Inferior parietal cortex (tissue), 1 donor: ENCODE results near the gene KRI1.
A peak's percentile ranks its signal among the peaks of the same experiment; 100 is the strongest.
"Not testable (repeated sequence)": the region's sequence is repeated elsewhere in the genome, so short reads cannot be mapped to it uniquely, and the experiment has no call there.

ENCODE experiments used
- DNase-seq: peaks from one replicate; pipeline ENCODE4 v3.0.0-alpha.2; 2016; ENCODE audit errors: extremely low spot score

The KRI1 gene

DNA sequence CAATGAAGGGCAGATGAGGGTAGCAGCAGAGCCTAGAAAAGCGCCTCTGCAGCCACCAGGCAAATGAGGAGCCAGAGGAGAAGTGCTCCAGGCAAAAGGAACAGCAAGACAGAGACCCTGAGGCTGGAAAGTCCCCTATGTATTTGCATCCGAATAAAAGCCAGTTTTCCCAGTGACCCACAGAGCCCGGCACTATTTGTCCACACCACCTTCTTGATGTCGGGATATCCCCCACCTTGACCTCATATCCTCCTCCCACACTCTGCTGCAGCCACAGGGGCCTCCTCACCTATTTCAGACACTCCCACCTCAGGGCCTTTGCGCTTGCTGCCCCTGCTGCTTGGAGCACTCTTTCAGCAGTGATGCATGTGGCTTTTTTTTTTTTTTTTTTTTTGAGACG, 15.5 kb downstream of the KRI1 start:
- DNase-seq, result no peak

DNA sequence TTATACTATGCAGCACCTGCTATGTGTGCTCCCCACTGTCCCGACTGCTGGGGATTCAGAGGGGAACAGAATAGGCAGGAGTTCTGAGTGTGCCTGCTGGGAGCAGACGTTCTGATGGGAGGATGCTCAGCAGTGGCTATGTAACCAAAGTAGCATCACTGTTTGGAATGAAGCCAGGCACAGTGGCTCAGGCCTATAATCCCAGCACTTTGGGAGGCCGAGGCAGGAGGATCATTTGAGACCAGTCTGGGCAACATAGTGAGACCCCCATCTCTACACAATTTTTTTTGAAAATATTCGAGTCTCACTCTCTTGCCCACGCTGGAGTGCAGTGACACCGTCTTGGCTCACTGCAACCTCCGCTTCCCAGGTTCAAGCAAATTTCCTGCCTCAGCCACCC, 16.1 kb downstream of the KRI1 start:
- DNase-seq, result no peak

DNA sequence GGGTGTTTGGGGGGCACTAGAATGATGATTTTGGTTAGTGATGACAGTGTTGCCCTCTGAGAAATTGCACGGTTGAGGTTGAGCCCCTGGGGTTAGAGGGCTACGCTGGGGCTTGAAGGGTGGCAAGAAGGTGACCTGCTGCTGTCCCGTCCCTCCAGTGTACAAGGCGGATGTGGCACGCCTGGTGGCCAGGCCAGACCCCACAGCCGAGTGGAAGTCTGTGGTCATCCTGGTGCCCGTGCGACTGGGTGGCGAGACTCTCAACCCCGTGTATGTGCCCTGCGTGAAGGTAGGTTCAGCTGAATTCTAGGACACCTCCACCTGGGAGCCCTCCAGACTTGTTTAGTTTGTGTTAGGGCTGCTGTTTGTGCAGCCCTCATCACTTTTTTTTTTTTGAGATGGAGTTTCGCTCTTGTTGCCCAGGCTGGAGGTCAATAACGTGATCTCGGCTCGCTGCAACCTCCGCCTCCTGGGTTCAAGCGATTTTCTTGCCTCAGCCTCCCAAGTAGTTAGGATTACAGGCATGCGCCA, 17.0 kb downstream of the KRI1 start:
- DNase-seq, result no peak

DNA sequence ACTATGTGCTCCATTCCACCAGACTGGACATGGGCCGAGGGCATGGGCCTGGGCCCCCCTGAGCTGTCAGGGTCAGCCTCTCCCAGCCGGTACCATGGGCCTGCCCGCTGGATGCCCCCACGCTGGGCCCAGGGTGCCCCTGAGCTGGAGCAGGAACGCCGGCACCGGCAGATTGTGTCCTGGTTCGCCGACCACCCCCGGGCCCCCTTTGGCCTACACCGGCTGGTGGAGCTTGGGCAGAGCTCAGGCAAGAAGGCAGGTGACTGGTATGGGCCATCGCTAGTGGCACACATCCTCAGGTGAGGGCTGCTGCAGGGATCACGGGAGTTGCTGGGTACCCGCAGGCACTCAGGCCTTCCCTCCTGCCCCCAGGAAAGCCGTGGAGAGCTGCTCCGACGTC, 19.0 kb downstream of the KRI1 start:
- DNase-seq, result no peak

DNA sequence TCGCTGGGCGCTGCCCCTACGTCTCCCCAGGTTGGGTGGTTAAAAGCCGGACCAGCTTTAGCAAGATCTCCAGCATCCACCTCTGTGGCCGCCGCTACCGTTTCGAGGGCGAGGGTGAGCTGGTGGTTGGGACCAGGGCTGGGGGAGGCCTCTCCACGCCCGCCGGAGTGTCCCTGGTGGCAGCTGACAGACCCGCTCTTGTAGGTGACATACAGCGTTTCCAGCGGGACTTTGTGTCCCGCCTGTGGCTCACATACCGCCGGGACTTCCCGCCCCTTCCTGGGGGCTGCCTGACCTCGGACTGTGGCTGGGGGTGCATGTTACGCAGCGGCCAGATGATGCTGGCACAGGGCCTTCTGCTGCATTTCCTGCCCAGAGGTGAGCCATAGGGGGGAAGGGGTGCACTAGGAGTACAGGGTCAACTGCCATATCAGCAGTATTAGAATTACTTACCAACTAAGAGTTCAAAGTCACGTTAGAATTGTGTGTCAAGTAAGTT, 21.0 kb downstream of the KRI1 start:
- DNase-seq, result no peak

DNA sequence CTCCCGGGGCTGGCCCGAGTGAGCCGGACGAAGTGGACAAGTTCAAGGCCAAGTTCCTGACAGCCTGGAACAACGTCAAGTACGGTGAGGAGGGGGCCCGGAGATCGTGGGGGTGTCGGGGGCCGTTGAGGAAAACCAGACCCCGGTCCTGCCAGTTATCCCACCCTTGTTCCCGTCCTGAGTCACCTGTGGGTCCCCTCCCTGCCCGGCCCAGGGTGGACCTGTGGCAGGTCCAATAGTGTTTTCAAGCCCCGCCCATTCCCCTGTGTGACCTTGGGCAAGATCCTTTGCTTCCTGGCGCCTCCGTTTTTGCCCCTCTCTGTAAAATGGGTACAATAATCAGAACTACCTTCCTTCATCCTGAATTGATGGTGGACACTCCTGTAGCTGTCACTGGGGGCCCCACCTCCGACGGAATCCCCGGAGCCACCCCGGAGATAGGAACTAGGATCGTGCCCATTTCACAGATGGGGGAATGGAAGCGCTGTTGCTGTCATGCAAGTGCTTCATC, 21.5 kb downstream of the KRI1 start:
- DNase-seq, result no peak

DNA sequence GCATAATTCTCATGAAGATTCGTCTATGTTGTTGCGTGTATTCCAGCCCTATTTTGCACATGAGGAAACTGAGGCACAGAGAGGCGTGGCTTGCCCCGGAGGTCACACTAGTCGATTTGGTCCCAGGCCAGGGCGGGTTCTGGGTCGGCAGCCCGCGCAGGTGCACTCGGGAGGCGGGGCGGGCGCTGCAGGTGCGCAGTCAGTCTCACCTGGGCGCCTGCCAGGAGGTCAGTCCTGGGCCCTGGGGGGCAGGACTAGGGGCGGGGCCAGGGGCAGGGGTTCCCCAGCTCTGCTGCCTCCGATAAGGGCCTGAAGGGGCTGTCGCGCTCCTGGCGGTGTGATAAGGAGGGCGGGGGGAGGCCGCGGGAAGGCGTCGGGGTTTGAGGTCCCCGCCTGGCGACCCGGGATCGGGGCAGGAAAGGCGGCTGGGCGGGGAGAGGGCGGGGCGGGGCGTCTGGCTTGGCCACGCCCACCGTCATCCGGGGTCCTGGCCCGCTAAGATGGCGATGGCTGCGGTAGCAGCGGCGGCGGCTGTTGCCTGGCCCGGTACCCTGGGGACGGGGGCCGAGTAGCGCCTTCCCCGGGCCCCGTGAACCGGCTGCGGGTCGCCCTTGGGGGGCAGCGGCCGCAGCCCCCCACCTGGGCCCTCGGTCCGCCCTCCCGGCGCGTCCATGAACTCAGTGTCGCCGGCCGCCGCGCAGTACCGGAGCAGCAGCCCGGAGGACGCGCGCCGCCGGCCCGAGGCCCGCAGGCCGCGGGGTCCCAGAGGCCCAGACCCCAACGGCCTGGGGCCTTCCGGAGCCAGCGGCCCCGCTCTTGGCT, 22.2 kb downstream of the KRI1 start, which contains the start of gene ATG4D:
Gene ATG4D (plus strand): TSS at position 485 of the 822 bp plus-strand sequence. CDS start 187 bp downstream, at position 672.
- peak; percentile 74 for DNase-seq

DNA sequence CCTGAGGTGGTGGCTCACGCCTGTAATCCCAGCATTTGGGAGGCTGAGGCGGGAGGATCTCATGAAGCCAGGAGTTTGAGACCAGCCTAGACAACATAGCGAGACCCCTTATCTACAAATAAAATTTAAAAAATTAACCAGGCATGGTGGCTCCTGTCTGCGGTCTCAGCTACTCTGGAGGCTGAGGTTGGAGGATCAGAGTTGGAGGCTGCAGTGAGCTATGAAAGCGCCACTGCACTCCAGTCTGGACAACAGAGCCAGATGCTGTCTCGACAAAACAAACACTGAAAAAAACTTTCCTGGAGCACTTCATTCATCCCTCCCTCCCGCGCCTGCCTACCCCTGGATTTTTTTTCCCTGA, 22.8 kb downstream of the KRI1 start:
- DNase-seq, result no peak

DNA sequence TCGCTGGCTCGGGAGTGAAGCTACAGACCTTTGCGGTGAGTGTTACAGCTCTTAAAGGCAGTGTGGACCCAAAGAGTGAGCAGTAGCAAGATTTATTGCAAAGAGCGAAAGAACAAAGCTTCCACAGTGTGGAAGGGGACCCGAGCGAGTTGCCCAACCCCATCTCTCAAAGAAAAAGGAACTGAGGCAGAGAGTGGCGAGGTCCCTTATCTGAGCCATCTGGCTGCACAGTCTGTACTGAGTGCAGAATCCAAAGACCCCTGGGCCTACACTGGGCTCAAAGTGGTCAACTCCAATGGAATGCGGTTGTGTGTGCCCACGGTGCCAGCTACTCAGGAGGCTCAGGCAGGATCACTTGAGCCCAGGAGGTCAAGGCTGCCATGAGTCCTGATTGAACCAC, 26.8 kb downstream of the KRI1 start:
- not testable (repeated sequence) for DNase-seq

DNA sequence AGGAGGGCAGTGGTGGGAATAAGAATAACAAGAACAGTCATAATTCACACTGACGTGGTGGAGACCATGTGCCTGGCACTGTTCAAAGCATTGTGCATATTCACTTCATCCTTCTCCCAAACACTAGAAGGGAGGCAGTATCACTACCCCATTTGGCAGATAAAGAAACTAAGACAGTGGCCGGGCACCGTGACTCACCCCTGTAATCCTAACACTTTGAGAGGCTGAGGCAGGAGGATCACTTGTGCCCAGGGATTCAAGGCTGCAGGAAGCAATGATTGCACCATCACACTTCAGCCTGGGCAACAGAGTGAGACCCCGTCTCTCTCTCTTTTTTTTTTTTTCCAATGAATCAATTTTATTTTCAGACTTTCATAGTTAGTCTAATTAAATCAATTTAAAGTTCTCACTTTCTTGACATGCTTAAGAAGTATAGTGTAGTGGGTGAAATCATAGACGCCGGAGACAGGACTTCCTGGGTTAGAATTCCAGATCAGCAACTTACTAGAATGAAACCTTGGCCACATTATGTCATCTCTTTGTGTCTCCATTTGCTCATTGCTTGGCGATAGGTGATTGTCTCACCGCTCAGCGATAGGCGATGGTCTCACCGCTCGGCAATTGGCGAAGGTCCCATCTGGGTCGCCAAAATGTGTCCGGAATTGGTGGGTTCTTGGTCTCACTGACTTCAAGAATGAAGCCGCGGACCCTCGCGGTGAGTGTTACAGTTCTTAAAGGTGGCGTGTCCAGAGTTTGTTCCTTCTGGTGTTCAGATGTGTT, 27.4 kb downstream of the KRI1 start:
- DNase-seq, result no peak

DNA sequence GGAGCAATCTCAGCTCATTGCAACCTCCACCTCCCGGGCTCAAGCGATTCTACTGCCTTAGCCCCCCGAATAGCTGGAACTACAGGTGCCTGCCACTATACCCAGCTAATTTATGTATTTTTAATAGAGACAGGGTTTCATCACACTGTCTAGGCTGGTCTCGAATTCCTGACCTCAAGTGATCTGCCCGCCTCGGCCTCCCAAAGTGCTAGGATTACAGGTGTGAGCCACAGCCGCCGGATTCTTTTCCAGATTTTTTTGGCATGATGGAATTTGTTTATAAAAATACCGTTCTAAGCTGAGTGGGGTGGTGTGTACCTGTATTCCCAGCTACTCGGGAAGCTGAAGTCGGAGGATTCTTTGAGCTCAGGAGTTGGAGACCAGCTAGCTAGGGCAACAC, 28.1 kb downstream of the KRI1 start:
- DNase-seq, result no peak

DNA sequence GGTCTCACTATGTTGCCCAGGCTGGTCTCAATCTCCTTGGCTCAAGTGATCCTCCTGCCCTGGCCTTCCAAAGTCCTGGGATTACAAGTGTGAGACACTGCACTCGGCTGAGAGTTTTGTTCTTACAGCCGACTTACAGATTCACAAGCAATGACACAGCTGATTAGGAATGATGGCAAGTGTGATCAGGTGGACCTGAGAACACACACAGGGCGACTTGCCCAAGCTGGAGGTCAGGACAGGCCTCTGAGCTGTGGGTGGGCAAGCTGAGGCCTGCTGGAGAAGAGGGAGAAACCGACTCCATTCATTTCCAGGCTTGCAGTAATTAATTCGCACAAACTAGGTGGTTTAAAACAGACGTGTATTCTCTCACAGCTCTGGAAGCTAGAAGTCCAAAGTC, 30.2 kb downstream of the KRI1 start:
- DNase-seq, result no peak

DNA sequence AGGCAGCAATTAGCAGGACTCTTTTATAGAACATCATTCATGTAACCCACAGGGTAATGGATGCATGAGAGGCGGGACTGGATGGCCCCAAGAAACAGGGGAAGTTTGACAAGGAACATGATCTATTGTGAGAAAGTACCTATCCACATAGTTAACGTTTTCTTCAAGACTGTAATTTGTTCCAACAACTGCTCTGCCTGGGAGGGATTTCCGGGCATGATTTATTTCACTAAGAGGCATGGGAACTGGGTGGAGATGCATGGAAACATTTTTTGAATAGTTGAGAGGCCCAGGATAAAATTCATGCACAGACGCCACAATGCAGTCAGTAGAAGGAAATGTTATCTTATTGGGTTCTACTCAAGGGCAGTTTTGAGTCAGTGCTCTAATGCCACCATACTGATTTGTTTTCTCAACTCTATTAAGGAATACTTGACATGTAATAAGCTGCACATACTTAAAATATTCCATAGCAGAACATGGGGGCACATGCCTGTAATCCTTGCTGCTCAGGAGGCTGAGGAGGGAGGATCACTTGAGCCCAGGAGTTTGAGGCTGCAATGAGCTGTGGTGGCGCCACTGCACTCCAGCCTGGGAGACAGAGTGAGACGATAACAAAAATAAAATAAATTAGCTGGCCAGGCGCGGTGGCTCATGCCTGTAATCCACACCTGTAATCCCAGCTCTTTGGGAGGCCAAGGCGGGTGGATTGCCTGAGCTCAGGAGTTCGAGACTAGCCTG, 32.0 kb downstream of the KRI1 start:
- DNase-seq, result no peak

DNA sequence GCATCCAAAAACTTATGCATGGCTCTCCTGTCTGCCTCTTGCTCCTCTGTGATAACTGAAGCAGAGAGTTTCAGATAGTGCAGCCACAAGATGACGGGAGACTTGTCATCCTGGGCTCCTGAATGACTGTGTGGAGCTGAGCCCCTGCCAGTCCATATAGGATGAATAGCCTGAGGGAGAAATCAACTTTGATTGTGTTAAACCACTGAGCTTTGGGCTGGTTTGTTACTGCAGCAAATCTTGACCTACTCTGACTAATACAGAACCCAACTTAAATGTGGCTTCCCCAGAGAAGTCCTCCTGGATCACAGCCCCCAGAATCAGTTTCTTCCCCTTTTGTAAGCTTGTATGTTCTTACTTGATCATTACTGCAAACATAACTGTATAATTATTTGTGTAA, 33.4 kb downstream of the KRI1 start:
- DNase-seq, result no peak

DNA sequence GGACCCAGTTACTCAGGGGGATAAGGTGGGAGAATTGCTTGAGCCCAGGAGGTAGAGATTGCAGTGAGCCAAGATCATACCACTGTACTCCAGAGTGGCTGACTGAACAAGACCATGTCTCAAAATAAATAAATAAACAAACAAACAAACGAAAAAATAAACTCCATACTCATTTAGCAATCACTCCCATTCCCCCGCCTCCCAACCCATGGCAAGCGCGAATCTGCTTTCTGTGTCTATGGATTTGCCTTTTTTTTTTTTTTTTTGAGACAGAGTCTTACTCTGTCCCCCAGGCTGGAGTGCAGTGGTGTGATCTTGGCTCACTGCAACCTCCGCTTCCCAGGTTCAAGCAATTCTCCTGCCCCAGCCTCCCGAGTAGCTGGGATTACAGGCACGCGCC, 38.9 kb downstream of the KRI1 start:
- DNase-seq, result not testable (repeated sequence)

DNA sequence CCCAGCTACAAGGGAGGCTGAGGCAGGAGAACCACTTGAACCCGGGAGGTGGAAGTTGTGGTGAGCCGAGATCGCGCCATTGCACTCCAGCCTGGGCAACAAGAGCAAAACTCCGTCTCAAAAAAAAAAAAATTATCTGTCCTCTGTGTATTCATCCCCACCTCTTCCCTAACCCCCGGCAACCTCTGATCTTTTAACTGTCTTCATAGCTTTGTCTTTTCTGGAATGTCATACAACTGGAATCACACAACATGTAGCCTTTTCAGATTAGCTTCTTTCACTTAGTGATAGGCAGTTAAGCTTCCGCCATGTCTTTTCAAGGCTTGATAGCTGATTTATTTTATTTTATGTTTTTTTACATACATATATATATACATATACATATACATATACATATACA, 40.2 kb downstream of the KRI1 start:
- DNase-seq, result no peak

DNA sequence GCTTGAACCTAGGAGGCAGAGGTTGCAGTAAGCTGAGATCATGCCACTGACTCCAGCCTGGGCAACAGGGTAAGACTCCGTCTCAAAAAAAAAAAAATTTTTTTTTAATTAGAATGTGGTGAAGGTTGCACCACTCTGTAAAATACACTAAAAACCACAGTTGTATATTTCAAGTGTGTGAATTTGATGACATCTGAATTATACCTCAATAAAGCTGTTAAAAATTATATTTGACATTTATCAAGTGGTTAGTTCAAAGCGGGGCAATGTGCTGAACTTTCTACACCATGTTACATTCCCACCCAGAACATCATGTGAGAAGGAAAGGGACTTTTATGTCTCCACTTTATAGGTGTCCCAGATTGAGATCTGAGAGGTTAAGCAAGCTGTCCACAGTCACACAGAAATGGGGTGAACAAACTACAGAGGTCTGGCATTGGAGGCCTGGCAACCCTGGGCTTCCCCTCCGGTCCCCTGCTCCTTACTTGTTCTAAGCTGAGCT, 42.6 kb downstream of the KRI1 start:
- no peak for DNase-seq

DNA sequence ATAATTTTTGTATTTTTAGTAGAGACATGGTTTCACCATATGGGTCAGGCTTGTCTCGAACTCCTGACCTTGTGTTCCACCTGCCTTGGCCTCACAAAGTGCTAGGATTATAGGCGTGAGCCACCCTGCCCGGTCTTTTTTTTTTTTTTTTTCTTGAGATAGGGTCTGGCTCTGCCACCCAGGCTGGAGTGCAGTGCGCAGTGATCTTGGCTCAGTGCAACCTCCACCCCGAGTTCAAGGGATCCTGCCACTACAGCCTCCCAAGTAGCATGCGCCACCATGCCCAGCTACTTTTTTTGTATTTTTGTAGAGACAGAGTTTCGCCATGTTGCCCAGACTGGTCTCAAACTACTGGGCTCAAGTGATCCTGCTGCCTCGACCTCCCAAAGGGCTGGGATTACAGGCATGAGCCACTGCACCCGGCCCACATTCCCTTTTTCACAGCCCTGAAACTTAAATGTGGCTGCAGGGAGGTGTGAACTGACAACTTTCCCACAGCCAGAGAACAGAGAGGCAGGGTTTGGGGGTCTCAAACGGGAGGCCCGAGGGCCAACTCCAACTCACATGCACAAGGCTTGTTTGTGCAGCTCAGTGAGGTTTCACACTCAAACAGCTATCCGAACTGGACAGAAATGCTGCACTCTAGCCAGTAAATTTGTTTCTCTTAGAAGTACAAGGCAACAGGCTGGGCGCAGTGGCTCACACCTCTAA, 44.2 kb downstream of the KRI1 start:
- no peak for DNase-seq

DNA sequence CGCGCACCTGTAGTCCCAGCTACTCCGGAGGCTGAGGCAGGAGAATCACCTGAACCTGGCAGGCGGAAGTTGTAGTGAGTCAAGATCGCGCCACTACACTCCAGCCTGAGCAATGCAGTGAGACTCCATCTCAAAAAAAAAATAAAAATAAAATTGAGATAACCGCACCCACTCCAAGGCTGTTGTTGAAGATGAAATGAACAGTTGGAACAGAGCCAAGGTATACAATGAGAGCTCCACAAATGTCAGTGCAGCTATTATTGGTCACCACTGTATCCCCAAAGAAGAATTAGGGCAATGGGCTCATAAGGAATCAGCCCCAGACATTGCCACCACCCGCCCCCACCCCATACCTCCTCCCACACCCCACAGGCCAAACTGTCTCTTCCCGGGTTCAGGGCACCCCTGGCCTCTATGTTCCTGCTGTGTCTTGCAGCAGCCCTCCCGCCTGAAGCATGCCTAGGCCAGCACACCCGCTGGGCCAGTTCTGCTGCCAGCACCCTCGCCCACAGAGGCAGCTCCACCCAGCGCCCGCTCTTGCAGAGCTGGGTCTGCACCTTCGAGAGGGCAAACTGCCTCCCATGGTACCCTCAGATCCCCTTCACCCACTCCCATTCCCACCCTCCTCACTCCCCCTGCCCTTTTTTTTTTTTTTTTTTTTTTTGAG, 45.0 kb downstream of the KRI1 start:
- DNase-seq, result no peak

DNA sequence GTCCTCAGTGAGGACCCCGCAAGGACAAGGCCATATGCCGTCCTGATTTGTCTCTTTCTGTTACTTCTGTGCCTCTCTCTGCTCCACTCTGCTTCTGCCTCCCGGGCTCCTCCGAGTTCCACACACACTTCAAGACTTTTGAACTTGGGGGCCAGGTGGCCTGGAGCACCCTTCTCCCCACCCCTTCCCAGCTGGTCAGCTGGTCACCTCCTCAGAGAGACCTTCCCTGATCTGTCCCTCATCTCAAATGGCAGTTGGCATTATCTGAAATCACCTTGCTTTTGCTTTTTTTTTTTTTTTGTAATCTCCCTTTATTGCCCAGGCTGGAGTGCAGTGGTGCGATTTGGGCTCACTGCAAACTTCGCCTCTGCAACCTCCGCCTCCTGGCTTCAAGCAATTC, 46.4 kb downstream of the KRI1 start:
- no peak for DNase-seq
